NCI-H146 treated with DMSO at 0.1 percent for 48 hours (cell line): ENCODE results near the gene TMEM220.

Experiments
- DNase-seq: peaks from one replicate; lab custom pipeline; 2025; ENCODE audit not compliant: unreplicated experiment; lab: John Stamatoyannopoulos, UW

TMEM220 gene

GRCh38 chr17:10729334-10730193 is at the start of gene TMEM220:
TMEM220 (minus strand) TSS chr17:10730023; CDS start chr17:10729851, 172 bp downstream.
- DNase-seq: no peak

- no peak for DNase-seq
These were observed 49.8 kb upstream of the TMEM220 start for GRCh38 chr17:10779609-10780008.

GRCh38 chr17:10777890-10778289 is 48.1 kb upstream of the TMEM220 start:
- DNase-seq: no peak

- no peak for DNase-seq
These were observed 47.4 kb upstream of the TMEM220 start for GRCh38 chr17:10777131-10777807.

- no peak for DNase-seq
These were observed 46.6 kb upstream of the TMEM220 start for GRCh38 chr17:10776381-10776780.

GRCh38 chr17:10775740-10776356 is 46.0 kb upstream of the TMEM220 start:
- no peak for DNase-seq

- DNase-seq: no peak
These were observed 45.2 kb upstream of the TMEM220 start for GRCh38 chr17:10775058-10775457.

- DNase-seq: no peak
These were observed 43.6 kb upstream of the TMEM220 start for GRCh38 chr17:10773391-10773790.

GRCh38 chr17:10772425-10773380 is 42.9 kb upstream of the TMEM220 start:
- DNase-seq: no peak

GRCh38 chr17:10771148-10771547 is 41.3 kb upstream of the TMEM220 start:
- no peak for DNase-seq

- no peak for DNase-seq
These were observed 40.0 kb upstream of the TMEM220 start for GRCh38 chr17:10769840-10770239.

- no peak for DNase-seq
These were observed 39.0 kb upstream of the TMEM220 start for GRCh38 chr17:10768750-10769251.

GRCh38 chr17:10767232-10767631 is 37.4 kb upstream of the TMEM220 start:
- DNase-seq: no peak

GRCh38 chr17:10762037-10762436 is 32.2 kb upstream of the TMEM220 start:
- DNase-seq: no peak

GRCh38 chr17:10761281-10761680 is 31.5 kb upstream of the TMEM220 start:
- no peak for DNase-seq

- no peak for DNase-seq
These were observed 28.2 kb upstream of the TMEM220 start for GRCh38 chr17:10758062-10758461.

- no peak for DNase-seq
These were observed 27.8 kb upstream of the TMEM220 start for GRCh38 chr17:10757647-10758046.

GRCh38 chr17:10757067-10757466 is 27.2 kb upstream of the TMEM220 start:
- DNase-seq: no peak

- DNase-seq: no peak
These were observed 26.8 kb upstream of the TMEM220 start for GRCh38 chr17:10756619-10757018.

- DNase-seq: no peak
These were observed 26.4 kb upstream of the TMEM220 start for GRCh38 chr17:10756185-10756584.
